Ecto neural progenitor cell (in vitro differentiated cells): Measurements from ENCODE around the gene RNF181.
"Not testable (repeated sequence)": the region's sequence is repeated elsewhere in the genome, so short reads cannot be mapped to it uniquely, and the experiment has no call there.

Experiments
- DNase-seq: peaks from one replicate; pipeline ENCODE4 v3.0.0-alpha.2; 2018; ENCODE audit warnings: low spot score

The RNF181 gene

GRCh38 chr2:85614757-85615156 is 19.2 kb downstream of the RNF181 start:
- not testable (repeated sequence) for DNase-seq

- DNase-seq: no peak
These were observed 19.8 kb downstream of the RNF181 start for GRCh38 chr2:85615413-85615728.

GRCh38 chr2:85617723-85618122 is 22.2 kb downstream of the RNF181 start:
- DNase-seq: not testable (repeated sequence)

DNA sequence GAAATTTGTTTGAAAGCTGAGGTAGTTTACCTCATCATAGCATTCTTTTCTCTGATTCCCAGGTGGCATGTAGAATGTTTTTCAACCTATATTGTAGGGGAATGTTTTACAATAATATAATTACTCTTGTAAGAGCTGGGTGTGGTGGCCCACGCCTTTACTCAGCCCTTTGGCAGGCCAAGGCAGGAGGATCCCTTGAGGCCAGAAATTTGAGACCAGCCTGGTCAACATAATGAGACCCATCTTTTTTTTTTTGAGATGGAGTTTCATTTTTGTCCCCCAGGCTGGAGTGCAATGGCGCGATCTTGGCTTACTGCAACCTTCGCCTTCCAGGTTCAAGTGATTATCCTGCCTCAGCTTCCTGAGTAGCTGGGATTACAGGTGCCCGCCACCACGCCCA is 24.1 kb downstream of the RNF181 start:
- no peak for DNase-seq

GRCh38 chr2:85621338-85621737 is 25.8 kb downstream of the RNF181 start:
- no peak for DNase-seq

DNA sequence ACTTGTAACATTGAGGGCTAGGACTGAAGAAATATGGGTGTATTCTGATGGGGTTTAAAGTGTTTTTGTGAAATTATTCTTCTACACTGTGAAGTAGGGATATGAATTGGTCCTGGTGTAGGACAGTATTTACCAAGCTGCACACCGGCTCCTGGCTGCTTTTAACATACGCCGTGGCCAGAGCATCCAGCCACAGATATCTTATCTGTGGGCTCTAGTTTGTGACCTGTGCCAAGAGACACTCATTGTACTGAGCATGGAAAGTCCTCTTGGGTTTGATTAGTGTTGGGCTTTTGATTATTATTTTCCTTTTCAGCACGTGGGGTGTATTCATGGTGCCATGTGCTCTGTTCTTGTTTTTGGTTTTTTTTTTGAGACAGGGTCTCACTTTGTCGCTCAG is 28.4 kb downstream of the RNF181 start:
- no peak for DNase-seq

DNA sequence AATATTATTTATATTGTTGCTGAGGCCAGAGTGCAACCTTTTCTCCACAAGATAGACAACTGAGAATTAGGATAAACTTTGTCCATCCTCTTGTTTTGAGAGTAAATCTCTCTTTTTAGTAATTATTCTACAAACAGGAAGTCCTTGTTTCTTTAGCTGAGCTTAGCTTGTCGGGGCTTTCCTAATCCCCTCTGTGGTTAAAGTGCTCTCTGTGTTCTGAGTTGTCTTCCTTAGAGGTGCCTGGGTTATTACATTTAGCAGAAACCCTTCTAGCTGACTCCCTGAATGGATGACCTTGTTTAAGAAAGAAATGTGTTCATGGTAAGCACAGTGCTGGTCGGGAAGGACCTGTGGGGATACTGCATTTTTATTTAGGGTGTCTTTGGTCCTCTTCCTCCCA is 33.1 kb downstream of the RNF181 start:
- no peak for DNase-seq

- no peak for DNase-seq
These were observed 35.8 kb downstream of the RNF181 start for GRCh38 chr2:85631316-85631715.

GRCh38 chr2:85635011-85635410 is 39.5 kb downstream of the RNF181 start:
- no peak for DNase-seq

- DNase-seq: no peak
These were observed 40.1 kb downstream of the RNF181 start for GRCh38 chr2:85635636-85636035.

- DNase-seq: no peak
These were observed 47.2 kb downstream of the RNF181 start for GRCh38 chr2:85642725-85643124.

- DNase-seq: no peak
These were observed 49.4 kb downstream of the RNF181 start for GRCh38 chr2:85644909-85645308.

DNA sequence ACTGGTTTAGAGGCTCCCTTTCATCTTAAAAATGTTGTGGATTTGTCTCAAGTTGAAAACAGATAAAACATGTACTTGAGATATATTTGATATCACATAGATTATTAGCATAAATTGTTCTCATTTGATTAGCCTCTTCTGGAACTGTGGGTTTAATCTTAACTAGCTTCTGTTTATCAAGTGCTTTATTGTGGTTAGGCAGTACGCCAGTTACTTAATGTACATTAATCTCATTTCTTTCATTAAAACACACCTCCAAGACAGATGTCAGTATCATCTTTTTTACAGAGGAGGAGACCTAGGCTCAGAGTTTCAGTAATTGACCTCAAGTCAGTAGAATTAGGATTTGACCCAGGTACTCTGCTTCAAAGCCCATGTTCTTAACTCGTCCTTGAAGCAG is 50.6 kb downstream of the RNF181 start:
- DNase-seq: no peak
